NB4 (cell line): ENCODE data around the gene RANBP1.

Experiments used
- POLR2A ChIP-seq: IDR thresholded peaks from 2 replicates; pipeline ENCODE4 v1.6.1; 2011; ENCODE audit warnings: mild to moderate bottlenecking; ENCODE audit not compliant: insufficient read length; ENCODE audit errors: extremely low read depth
- TF ChIP-seq, protein P1 (sequence below): IDR thresholded peaks from one replicate; pipeline ENCODE4 v1.5.1; 2012; ENCODE audit warnings: low read depth, low read length
- TF ChIP-seq, protein P2 (sequence below): IDR thresholded peaks from 2 replicates; pipeline ENCODE4 v1.6.1; 2011; ENCODE audit warnings: low read depth, low read length

DNA sequence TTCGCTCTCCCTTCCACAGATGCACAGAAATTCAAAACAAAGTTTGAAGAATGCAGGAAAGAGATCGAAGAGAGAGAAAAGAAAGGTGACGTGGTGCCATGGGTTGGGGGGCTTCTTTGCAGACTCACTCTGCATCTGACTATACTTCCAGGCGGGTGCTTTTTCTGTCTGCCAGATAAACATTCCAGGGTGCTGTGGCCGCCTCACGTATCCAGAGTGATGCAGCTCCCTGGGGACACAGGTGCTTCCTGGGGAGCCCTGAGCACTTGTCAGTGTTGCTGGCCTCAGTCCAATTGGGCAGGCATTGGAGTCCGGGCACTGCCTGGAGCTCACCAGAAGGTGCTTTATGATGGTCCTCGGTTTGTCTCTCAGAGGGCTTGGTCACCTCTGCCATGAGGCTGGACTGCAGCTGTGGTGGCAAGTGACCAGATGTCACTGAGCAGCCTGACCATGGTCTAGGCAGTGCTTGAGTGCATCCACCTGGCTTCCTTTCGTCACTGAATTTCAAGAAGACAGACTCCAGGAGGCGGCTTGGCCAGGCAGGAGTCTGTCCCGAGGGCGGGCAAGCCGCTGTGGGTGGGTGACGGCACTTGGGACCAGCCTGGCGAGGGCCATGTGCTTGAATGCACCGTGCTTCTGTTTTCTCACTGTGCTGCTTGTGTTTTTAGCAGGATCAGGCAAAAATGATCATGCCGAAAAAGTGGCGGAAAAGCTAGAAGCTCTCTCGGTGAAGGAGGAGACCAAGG, 10.6 kb downstream of the RANBP1 start:
- TF ChIP-seq, protein P1, sequence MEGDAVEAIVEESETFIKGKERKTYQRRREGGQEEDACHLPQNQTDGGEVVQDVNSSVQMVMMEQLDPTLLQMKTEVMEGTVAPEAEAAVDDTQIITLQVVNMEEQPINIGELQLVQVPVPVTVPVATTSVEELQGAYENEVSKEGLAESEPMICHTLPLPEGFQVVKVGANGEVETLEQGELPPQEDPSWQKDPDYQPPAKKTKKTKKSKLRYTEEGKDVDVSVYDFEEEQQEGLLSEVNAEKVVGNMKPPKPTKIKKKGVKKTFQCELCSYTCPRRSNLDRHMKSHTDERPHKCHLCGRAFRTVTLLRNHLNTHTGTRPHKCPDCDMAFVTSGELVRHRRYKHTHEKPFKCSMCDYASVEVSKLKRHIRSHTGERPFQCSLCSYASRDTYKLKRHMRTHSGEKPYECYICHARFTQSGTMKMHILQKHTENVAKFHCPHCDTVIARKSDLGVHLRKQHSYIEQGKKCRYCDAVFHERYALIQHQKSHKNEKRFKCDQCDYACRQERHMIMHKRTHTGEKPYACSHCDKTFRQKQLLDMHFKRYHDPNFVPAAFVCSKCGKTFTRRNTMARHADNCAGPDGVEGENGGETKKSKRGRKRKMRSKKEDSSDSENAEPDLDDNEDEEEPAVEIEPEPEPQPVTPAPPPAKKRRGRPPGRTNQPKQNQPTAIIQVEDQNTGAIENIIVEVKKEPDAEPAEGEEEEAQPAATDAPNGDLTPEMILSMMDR: no peak
- no peak for TF ChIP-seq POLR2A
- TF ChIP-seq, protein P2, sequence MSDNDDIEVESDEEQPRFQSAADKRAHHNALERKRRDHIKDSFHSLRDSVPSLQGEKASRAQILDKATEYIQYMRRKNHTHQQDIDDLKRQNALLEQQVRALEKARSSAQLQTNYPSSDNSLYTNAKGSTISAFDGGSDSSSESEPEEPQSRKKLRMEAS: no peak
